HL-60/S4 (cell line): ENCODE results near the gene RAB24.
"Not testable (repeated sequence)": the region's sequence is repeated elsewhere in the genome, so short reads cannot be mapped to it uniquely, and the experiment has no call there.

ENCODE experiments used
- in situ Hi-C: fragments of 300-500 bp; cut with MboI; formaldehyde crosslinking; loops from 2 replicates; pipeline ENCODE4 v1.14.3; 2022; ENCODE audit warnings: low sequenced_read_pairs

The RAB24 gene

DNA sequence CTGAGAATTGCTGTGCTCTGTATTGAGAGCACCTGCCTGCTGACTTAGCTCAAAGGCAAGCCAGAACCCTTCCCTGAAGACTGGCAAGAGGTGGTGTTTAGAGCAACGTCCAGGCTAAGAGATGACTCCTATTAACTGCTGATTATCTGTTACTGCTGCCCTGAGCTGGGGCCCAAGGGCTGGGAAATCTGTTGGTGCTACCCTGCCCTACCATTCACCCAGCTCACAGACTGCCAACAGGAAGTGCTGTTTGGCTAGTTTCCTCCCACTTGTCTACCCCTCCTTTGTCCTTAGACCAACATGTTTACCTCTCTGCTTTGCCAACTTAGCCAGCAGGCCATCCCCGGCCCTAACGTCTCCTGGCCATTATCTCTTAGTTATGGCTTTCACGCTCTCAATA is 6.9 kb downstream of the RAB24 start:
- in situ Hi-C loops: no loop called here

GRCh38 chr5:177295924-177296323 is 7.6 kb downstream of the RAB24 start:
- in situ Hi-C loops: no loop called here

GRCh38 chr5:177294632-177295031 is 8.9 kb downstream of the RAB24 start:
- in situ Hi-C loops: no loop called here

GRCh38 chr5:177293819-177294581 is 9.5 kb downstream of the RAB24 start:
- in situ Hi-C loops: no loop called here

DNA sequence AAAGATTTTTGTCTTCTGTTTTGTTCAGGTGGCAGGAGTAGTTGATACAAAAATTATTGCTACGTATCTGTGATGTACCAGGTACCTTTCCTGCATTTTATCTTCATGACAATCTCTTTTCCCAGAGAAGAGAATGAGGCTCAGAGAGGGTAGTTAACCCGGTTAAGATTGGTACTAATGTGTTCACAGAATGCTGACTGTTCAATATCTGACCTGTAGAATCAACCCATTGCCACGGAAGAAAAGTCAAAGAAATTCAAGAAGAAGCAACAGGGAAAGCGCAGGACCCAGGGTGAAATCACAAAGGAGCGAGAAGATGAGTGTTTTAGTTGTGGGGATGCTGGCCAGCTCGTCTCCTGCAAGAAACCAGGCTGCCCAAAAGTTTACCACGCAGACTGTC is 11.8 kb downstream of the RAB24 start:
- in situ Hi-C loops: no loop called here

GRCh38 chr5:177290816-177291596 is 12.5 kb downstream of the RAB24 start:
- in situ Hi-C loops: no loop called here

GRCh38 chr5:177288191-177288590 is 15.3 kb downstream of the RAB24 start:
- in situ Hi-C loops: no loop called here

GRCh38 chr5:177276886-177277285 is 26.6 kb downstream of the RAB24 start:
- in situ Hi-C loops: no loop called here

DNA sequence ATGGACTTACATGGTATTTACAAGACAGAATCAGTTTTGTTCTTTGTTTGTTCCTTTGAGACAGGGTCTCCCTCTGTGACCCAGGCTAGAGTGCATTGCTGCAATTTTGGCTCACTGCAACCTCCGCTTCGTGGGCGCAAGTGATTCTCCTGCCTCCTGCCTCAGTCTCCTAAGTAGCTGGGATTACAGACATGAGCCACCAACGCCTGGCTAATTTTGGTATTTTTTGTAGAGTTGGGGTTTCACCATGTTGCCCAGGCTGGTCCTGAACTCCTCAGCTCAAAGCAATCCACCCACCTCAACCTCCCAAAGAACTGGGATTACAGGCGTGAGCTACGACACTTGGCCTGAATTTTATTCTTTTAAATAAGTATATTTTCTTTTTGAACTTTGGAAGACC is 27.6 kb downstream of the RAB24 start:
- in situ Hi-C loops: no loop called here

GRCh38 chr5:177271113-177271512 is 32.4 kb downstream of the RAB24 start:
- in situ Hi-C loops: no loop called here

GRCh38 chr5:177270653-177271052 is 32.9 kb downstream of the RAB24 start:
- in situ Hi-C loops: no loop called here

DNA sequence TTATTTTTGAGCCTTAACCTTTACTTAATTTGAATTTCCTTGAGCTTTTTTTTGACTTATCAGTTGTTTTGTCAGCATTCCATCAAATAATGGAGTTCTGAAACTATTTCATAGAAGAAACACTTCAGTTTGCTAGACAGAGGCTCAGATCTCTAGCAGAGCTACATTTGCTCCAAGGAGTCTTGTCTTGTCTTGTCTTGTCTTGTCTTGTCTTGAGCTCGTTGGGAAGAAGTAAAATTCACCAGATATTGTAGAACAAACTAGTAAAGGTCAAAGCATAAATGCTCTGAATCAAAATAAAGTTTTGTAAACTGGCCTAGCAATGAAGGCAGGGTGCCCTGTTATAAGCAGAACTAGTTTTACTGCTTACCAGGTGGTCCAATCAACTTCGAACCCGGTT is 33.5 kb downstream of the RAB24 start:
- in situ Hi-C loops: no loop called here

DNA sequence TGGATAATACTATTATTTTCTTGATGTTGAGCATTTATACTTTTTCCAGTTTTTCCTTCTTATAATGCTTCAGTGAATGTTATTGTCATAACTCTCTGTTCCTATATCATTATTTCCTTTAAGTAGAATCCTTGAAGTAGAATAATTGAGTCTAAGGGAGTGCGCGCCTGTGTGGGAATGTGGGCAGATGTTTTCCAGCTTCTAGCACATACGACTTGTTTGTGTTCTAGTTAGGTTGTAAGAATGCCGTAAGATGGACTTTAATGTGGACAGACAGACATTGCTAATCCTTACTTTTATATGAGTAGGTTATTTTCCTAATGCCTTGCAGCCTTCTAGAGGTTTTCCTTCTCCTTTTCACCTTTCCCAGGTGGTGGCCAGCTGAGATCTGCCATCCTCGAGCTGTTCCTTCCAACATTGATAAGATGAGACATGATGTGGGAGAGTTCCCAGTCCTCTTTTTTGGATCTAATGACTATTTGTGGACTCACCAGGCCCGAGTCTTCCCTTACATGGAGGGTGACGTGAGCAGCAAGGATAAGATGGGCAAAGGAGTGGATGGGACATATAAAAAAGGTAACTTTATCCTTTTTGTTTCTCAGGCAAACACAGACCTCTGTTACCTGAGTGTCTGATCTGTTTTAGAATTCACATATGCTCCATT is 34.2 kb downstream of the RAB24 start:
- in situ Hi-C loops: no loop called here

DNA sequence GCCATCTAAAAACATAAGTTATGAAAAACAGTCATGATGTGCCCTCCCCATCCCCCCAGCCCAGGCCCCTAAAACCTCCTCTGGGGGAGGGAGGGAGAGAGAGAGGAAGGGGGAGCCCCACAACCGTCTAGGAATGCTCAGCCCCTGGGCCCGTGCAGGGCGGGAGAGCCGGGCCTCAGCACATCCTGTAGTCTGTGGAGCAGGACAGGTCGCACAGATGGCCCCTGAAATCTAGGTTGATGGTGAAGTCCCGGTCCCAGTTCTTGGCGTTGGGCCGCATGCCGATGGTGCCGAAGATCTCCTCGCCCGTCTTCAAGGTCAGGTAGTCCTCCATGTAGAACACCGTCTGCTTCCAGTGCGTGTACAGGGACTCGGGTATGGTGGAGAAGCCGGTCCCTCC is 38.1 kb downstream of the RAB24 start:
- in situ Hi-C loops: no loop called here

GRCh38 chr5:177264178-177264577 is 39.3 kb downstream of the RAB24 start:
- in situ Hi-C loops: no loop called here

GRCh38 chr5:177261510-177261909 is 42.0 kb downstream of the RAB24 start:
- in situ Hi-C loops: no loop called here

GRCh38 chr5:177260961-177261360 is 42.6 kb downstream of the RAB24 start:
- in situ Hi-C loops: no loop called here

DNA sequence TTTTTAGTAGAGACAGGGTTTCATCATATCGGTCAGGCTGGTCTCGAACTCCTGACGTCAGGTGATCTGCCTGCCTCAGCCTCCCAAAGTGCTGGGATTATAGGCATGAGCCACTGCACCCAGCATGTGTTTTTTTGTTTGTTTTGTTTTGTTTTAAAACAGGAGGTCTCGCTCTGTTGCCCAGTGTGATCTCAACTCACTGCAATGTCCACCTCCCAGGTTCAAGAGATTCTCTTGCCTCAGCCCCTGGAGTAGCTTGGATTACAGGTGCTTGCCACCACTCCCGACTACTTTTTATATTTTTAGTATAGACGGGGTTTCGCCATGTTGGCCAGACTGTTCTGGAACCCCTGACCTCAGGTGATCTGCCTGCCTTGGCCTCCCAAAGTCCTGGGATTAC is 44.8 kb downstream of the RAB24 start:
- in situ Hi-C loops: not testable (repeated sequence)

- in situ Hi-C loops: no loop called here
These were observed 47.2 kb downstream of the RAB24 start for GRCh38 chr5:177256296-177256695.

- in situ Hi-C loops: no loop called here
These were observed 50.3 kb downstream of the RAB24 start for GRCh38 chr5:177253252-177253651.
